GM19463 (cell line): ENCODE results near the gene CLSTN3.

ENCODE experiments used
- ATAC-seq: cut with Tn5 transposase; IDR thresholded peaks from one replicate; pipeline ENCODE4 v1.9.1; 2021; ENCODE audit warnings: mild to moderate bottlenecking, moderate library complexity; ENCODE audit not compliant: unreplicated experiment

Gene CLSTN3

DNA sequence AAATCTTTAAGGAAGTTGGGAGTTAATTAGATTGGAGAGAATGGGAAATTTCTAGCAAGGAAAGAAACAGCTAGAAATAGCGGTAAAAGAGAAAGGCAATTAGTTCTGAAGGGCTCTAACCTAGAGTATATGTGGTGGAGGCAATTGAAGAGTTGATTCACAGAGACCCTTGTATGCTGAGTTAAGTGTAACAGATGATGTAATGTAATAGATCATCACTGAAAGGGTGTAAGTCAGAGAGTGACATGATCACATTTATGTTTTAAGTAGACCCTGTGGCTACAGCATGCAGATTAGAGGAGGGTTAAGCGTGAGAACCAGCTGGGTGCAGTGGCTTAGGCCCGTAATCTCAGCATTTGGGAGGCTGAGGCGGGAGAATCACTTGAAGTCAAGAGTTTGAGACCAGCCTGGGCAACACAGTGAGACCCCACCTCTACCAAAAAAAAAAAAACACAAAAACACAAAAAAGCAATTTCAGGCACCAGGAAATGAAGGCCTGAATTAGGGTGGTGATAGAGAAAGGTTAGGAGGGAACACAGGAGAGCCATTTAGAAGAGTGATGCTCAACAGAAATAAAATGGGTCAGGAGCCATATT, 4.4 kb upstream of the CLSTN3 start:
- ATAC-seq = no peak

DNA sequence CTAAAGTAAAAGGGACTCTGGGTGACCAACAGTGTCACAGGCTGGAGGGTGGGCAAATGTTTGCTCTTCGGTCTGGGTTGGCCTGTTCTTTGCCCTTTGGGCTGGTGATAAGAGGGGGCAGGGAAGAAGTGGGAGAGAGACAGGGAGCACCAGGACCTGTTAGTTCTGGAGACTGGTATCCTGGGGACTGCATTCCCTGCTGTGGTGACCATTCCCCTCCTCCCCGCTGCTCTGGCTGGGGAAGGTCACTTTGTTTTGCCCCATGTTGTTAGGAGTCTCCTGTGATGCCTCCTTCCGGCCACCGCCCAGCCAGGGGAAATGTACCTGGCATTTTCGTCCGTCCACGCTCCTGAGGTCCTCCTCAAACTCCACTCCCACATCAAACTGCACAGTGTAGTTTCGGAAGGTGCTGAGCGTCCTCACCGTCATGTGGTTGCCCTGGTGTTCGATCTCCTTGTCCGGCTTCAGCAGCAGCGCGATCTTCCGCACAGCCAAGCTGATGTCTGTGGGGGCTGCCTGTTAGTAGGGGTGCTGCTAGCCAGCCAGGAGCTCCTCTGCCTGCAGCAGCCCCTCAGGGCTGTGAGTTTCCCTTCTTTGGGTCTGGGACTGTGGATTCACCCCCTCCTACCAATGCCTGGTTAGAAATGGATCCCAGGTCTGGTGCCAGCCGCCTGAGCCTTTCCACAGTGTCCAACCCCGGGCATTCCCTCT, 2.1 kb upstream of the CLSTN3 start:
- ATAC-seq = no peak

DNA sequence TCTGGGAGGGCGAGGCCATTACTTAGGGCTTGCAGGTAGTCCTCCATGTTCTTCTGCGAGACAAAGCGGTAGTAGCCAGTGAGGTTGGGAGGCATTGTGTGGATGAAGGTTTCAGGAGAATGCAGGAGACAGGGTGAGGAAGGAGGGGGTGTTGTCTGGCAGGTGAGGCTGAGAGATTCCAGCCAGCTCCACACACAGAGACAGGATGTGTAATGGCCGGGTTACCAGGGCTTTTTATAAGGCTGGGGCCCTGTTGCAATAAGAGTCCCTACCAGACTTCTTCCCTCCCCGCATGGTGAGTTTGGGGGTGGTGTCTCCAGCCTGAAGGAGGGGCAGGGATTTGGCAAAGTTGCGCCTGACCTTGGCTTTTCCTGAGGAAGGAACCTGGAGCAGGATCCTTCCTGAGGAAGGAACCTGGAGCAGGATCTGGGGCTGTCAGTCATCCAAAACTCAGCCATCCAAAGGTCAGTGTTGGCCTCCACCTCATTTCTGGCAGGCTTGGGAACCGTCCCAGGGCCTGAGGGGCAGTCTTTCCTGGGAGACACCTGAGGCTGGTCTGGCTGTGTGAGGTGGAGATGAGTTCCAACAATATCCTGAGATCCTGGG, 1.4 kb upstream of the CLSTN3 start, which contains the start of gene RBP5:
Gene RBP5, minus strand, starts transcription at position 209 of the 606 bp plus-strand sequence. Its CDS starts 114 bp downstream, at position 95.
- no peak for ATAC-seq

GRCh38 chr12:7129287-7129871, 792 bp upstream of the CLSTN3 start:
- no peak for ATAC-seq

DNA sequence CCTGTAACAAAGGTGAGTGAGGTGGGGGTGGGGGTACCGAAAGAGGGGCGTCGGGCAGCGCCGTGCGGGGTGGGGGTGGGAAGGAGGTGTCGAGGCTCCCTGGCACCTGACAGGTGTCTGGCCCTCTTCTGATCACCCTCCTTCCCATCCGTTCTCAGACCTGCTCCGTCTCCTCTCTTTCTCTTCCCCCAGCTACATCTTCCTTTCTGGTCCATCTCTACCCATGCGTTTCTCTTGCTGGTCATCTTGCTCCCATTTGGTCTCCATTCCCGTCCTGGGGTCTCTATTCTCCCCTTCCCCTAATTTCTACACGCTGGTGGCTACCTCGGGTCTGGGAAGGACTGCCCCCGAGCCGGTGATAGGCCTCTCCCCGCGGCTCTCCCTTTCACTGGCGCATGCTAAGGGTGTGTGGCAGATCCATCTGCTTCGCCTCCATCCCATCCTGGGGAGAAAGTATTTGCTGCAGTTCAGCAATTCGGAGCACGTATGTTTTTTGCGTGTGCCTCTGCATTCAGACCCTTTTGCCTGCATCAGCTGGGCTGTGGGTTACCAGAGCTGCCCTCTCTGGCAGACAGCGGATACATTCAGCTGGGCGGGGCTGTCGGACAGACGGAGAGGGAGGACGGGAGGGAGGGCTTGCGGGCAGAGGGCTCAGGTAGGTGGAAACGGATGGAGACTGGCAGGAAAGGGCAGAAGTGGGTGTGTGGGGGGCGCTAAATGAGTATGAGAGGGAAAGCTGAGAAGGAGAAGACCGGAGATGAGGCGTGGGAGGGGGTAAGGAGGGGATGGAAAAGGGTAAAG, 730 bp downstream of the CLSTN3 start:
- peak; percentile 45 for ATAC-seq

DNA sequence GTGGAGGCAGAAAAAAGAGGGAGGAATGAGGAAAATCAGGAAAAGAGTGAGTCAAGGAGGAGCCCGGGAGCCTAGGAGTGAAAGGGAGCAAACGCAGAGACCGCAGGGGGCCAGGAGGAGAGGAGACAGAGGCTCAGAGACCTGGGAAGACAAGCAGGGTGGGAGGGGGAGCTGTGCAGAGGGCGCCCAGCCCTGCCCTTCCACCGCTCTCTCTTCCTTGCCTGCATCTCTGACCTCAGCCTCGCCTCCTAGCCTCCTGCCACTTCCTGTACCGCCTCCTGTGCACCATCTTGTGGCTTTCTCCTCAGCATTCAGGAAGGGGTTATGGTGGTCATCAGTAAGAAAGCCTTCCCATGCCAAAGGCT, 1.3 kb downstream of the CLSTN3 start:
- no peak for ATAC-seq

GRCh38 chr12:7134396-7135166, 4.4 kb downstream of the CLSTN3 start:
- ATAC-seq = no peak

GRCh38 chr12:7136071-7136470, 5.9 kb downstream of the CLSTN3 start:
- no peak for ATAC-seq

- ATAC-seq = no peak
Observed at GRCh38 chr12:7136676-7137075, 6.5 kb downstream of the CLSTN3 start.

DNA sequence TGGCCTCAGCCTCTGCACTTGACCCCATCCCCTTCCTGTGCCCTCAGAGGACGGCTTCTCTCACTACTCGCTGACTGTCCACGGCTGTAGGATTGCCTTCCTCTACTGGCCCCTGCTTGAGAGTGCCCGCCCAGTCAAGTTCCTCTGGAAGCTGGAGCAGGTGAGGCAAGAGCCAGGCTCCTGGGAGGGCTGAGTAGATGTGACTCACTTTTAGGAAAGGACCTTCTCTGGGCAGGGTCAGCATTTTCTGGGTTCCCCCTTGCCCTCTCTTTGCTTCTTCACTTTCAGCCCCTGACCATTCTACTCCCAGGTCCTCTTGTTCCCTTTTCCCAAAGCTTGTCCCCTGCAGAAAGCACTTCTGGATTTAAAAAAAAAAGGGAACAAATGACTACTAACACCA, 7.7 kb downstream of the CLSTN3 start:
- ATAC-seq = no peak

DNA sequence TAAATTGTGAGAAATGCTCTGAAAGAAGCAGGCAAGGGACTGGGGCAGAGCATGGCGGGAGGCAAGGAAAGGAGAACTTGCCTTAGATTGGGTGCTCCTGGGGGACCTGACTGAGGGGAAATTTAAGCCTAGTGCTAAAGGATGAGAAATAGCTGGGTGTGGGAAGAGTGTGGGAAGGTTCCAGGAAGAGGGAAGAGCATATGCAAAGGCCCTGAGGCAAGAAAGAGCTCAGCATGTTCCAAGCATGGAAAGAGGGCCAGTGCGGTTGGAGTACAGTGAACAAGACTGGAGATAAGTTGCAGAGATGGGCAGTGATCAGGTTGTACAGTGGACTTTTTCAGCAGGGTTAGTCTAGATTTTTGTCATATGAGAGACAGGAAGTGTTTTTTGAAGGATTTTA, 9.0 kb downstream of the CLSTN3 start:
- no peak for ATAC-seq

- ATAC-seq = no peak
Observed at GRCh38 chr12:7141351-7142005, 11.3 kb downstream of the CLSTN3 start.

DNA sequence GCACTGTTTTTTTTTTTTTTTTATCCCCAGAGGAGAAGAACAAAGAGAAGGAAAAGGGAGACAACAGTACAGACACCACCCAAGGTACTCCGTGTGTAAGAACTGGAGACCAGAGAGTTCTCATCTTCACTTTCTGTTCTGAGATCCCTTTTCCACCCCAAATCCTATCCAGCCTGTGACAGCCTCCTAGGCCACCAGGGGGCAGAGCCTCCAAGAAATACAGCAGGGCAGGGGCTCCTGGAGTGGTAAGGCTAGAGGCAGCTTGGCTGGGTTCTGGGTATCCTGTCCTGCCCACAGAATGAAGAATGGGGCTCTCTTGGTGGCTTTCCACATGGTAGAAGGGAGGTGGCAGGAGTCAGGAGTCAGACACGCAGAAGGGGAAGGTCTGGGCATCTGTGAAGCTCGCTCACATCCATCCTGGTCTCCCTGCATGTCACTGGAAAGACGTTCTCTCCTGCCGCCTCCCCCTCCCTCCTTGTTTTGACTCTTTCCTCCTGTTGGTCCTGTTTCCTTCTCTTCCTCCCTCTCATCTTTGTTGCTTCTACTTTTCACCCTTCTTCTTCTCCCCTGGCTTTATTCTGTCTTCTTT, 12.0 kb downstream of the CLSTN3 start:
- no peak for ATAC-seq

- no peak for ATAC-seq
Observed at GRCh38 chr12:7142809-7143465, 12.8 kb downstream of the CLSTN3 start.

GRCh38 chr12:7143564-7143963, 13.4 kb downstream of the CLSTN3 start:
- ATAC-seq = no peak

DNA sequence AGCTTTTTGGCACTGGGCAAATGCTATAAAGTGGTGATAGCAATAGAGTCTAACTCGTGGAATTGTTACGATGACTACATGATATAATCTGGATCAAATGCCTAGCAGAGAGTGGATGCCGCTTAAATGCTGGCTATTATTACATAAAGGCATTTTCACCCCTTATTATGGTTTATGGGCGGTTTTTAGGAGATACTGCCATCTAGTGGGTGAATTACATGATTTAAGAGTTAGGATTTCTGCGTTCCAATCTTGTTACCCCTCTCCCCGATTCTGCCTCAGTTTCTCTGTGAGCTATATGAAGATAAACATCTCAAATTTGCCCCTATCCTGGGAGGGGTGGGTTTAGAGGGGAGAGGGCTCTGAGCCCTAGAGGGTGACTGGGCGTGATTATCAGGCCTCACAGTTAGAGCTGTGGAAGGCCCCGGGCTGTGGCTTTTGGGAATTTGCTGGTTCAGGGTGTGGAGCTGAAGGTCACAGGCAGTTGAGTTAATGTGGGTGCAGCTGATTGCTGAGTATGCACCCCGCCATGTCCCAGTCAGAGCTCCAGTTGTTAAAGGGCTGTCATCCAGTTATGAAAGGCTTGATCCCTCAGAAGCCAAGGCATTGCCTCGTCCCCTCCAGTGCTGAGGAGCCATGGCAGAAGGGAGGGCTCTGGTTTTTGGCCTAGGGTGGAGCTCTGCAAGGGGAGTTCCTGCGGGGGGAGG, 14.4 kb downstream of the CLSTN3 start:
- no peak for ATAC-seq

DNA sequence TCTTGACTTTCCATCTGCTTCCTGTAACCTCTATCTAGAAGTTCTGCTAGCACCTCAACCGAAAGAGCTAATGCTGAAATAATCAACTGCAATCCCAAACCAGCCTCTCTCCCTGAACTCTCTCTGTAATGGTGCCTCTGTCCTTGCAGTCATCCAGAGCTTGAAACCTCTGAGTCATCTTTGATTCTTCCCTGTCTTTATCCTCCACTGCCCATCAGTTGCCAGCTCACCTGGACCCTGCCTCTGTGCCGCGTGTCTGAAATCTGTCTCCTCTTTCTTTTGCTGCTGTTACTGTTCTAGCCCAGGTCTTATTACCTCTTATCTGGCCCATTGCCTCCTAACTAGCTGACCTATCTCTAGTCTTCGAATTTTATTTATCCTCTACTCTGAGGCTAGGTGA, 15.5 kb downstream of the CLSTN3 start:
- ATAC-seq = no peak

DNA sequence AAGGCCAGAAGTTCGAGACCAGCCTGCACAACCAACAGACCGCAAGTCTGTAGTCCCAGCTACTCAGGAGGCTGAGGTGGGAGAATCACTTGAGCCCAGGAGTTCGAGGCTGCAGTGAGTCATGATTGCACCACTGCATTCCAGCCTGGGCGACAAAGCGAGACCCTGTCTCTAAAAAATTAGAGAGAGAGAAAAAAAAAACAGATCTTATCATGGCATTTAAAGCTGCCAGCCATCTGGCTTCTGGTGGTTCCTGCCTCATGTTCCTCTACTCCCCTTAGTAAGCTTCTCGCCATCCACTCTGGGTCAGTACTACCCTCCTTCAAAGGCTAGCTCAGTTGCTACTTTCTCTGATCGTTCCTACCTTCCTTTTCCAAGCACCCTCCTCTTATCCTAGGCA, 16.1 kb downstream of the CLSTN3 start:
- ATAC-seq = no peak
